ENCODE data around the gene SPDEF. TPM values are rescaled to one million over a fixed set of nuclear protein-coding genes. Genes with fewer than 3 reads are reported as not detected.

The SPDEF gene
- total RNA-seq, 4 donors from 2014 or later: 0.16 to 0.20 TPM; not detected in 2

DNA sequence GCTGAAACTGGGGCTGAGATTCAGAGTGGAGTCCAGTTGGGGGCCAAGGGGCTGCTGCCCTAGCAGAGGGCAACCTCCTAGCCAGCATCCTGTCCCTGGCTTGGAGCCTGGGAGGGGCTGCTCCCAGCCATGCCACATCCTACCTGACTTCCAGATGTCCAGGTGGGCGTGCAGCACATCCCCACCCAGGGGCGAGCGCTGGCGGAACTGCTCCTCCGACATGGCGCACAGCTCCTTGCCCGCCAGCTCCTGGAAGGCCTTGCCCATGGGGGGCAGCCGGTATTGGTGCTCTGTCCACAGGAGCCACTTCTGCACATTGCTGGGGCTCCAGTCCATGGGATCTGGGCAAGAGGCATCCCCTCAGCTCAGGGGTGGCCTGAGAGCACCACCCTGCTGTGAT lies 15.3 kb downstream of the SPDEF start:
- no peak for DNase-seq
- intact Hi-C loops (cut with DNase I; ENCODE audit: low total_unique reads): no loop called here

DNA sequence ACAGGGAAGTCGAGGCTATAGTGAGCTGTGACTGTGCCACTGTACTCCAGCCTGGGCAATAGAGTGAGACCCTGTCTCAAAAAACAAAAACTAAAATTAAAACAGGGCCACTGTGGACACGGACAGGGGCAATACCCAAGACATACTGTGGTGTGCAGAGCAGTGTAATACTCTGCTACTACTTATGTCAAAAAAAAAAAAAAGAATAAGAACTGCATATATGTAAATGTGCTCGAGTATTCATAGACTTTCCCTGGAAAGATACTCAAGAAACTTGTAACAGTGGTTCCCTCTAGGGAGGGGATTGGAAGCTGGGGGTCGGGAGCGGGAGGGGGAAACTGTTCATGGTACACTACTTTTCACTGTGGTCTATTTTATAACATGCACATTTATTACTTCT lies 15.9 kb downstream of the SPDEF start:
- ATAC-seq (no peak), DNase-seq (no peak)
- intact Hi-C loops (cut with DNase I; ENCODE audit: low total_unique reads) (no loop called here), in situ Hi-C loops (cut with MboI; ENCODE audit: low sequenced_read_pairs in 4 of 4) (no loop called here)
- Histone ChIP-seq H3K4me1 (no peaks in the 10 kb centered on the region), H3K27ac (no peak overlapping the region), H3K27me3 (no peaks in the 10 kb centered on the region), H3K9me3 (no peaks in the 10 kb centered on the region), H3K36me3 (no peaks in the 10 kb centered on the region), H3K4me3 (no peak overlapping the region)
- no peak for TF ChIP-seq POLR2A (IDR thresholded peaks at IDR 0.05)
- TF ChIP-seq, protein P1, sequence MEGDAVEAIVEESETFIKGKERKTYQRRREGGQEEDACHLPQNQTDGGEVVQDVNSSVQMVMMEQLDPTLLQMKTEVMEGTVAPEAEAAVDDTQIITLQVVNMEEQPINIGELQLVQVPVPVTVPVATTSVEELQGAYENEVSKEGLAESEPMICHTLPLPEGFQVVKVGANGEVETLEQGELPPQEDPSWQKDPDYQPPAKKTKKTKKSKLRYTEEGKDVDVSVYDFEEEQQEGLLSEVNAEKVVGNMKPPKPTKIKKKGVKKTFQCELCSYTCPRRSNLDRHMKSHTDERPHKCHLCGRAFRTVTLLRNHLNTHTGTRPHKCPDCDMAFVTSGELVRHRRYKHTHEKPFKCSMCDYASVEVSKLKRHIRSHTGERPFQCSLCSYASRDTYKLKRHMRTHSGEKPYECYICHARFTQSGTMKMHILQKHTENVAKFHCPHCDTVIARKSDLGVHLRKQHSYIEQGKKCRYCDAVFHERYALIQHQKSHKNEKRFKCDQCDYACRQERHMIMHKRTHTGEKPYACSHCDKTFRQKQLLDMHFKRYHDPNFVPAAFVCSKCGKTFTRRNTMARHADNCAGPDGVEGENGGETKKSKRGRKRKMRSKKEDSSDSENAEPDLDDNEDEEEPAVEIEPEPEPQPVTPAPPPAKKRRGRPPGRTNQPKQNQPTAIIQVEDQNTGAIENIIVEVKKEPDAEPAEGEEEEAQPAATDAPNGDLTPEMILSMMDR (IDR thresholded peaks at IDR 0.05 in 4 of 5, conservative IDR thresholded peaks at IDR 0.05 in 1 of 5): no peak

More for the DNA sequence above, 15.3 kb downstream of the SPDEF start:
- no peak for TF ChIP-seq POLR2A (IDR thresholded peaks at IDR 0.05)
- TF ChIP-seq, protein P1 (IDR thresholded peaks at IDR 0.05 in 4 of 5, conservative IDR thresholded peaks at IDR 0.05 in 1 of 5): no peak
- in situ Hi-C loops (cut with MboI; ENCODE audit: low sequenced_read_pairs in 4 of 4): no loop called here
- H3K36me3 ChIP-seq: no peaks in the 10 kb centered on the region
- no peak overlapping the region for H3K4me3 ChIP-seq
- H3K27me3 ChIP-seq: no peaks in the 10 kb centered on the region
- no peak for ATAC-seq
- no peaks in the 10 kb centered on the region for H3K9me3 ChIP-seq
- no peaks in the 10 kb centered on the region for H3K4me1 ChIP-seq
- no peak overlapping the region for H3K27ac ChIP-seq

DNA sequence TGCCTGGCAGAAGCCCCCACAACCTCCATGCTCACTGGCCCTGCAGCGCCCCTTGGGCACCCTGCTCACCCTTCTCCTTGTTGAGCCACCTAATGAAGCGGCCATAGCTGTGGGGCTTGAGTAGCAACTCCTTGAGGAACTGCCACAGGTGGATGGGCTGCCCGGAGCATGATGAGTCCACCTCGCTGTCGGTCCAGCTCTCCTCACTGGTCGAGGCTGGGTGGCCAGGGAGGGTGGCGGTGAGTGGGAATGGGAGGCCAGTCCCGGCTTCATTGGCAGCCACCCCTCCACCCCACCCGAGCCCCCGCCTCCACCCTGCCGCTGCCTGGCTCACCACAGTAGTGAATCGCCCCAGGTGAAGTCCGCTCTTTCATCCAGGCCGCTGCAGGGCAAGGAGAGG lies 16.9 kb downstream of the SPDEF start:
- no peak for ATAC-seq
- TF ChIP-seq, protein P1 (IDR thresholded peaks at IDR 0.05 in 4 of 5, conservative IDR thresholded peaks at IDR 0.05 in 1 of 5): no peak
- TF ChIP-seq POLR2A (IDR thresholded peaks at IDR 0.05): no peak
- Histone ChIP-seq H3K4me1 (no peaks in the 10 kb centered on the region), H3K4me3 (no peak overlapping the region), H3K36me3 (no peaks in the 10 kb centered on the region), H3K27ac (no peak overlapping the region), H3K9me3 (no peaks in the 10 kb centered on the region), H3K27me3 (no peaks in the 10 kb centered on the region)
- in situ Hi-C loops (cut with MboI; ENCODE audit: low sequenced_read_pairs in 4 of 4): no loop called here
- intact Hi-C loops (cut with DNase I; ENCODE audit: low total_unique reads): no loop called here
- DNase-seq: no peak

DNA sequence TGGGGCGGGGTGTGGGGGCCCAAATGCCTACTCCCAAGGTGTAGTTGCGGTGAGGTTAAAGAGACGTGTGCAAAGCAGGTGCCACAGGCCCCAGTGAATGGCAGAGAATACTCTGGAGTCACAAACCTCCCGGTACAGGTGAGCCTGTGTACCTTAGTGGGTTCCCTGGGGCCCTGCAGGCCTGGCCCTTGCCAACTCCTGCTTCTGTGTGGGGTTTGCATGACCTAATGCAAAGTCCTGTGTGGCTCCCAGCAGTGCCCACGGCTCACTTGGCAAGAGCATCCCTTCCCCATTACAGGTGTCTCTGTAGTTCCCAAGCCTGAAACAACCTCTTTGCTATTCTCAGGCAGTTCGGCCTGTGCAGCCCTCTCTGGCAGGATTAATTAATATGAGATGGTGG lies 17.5 kb downstream of the SPDEF start:
- no peak for ATAC-seq
- H3K4me3 ChIP-seq: no peak overlapping the region
- no peaks in the 10 kb centered on the region for H3K9me3 ChIP-seq
- no peak for DNase-seq
- no peaks in the 10 kb centered on the region for H3K36me3 ChIP-seq
- no peaks in the 10 kb centered on the region for H3K4me1 ChIP-seq
- intact Hi-C loops (cut with DNase I; ENCODE audit: low total_unique reads) (no loop called here), in situ Hi-C loops (cut with MboI; ENCODE audit: low sequenced_read_pairs in 4 of 4) (no loop called here)
- no peak overlapping the region for H3K27ac ChIP-seq
- no peaks in the 10 kb centered on the region for H3K27me3 ChIP-seq
- TF ChIP-seq, protein P1 (IDR thresholded peaks at IDR 0.05 in 4 of 5, conservative IDR thresholded peaks at IDR 0.05 in 1 of 5): no peak
- no peak for TF ChIP-seq POLR2A (IDR thresholded peaks at IDR 0.05)

DNA sequence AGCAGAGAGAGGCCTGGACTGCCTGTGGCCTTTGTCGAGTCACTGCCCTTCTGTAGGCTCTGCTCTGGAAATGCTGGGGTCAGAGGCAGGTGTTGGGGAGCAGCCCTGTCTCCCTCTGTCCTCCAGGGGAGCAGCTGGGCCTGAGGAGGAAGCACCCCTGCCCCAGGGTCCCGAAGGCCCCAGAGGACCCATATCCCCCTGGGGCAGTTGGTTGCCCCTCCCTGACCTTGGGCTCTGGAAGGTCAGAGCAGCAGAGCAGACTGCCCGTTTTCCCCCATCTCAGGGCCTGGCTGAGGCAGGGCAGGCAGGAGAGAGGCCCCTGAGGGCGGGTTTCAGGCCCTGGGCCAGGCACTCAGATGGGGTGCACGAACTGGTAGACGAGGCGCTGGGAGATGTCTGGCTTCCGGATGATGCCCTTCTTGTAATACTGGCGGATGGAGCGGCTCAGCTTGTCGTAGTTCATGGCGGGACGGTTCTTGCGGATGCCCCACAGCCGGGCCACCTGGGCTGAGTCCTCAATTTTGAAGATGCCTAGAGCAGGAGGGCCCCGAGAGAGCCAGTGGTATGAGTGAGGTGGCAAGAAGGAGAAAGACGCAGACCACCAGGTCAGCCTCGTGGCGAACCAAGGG lies 18.1 kb downstream of the SPDEF start:
- no peak for ATAC-seq

More for the DNA sequence above, 18.1 kb downstream of the SPDEF start:
- TF ChIP-seq, protein P1 (IDR thresholded peaks at IDR 0.05 in 4 of 5, conservative IDR thresholded peaks at IDR 0.05 in 1 of 5): no peak
- TF ChIP-seq POLR2A (IDR thresholded peaks at IDR 0.05): no peak
- intact Hi-C loops (cut with DNase I; ENCODE audit: low total_unique reads) (no loop called here), in situ Hi-C loops (cut with MboI; ENCODE audit: low sequenced_read_pairs in 4 of 4) (no loop called here)
- no peak overlapping the region for H3K27ac ChIP-seq
- H3K27me3 ChIP-seq: no peaks in the 10 kb centered on the region
- H3K4me1 ChIP-seq: no peaks in the 10 kb centered on the region
- no peak overlapping the region for H3K4me3 ChIP-seq
- no peaks in the 10 kb centered on the region for H3K9me3 ChIP-seq
- no peaks in the 10 kb centered on the region for H3K36me3 ChIP-seq
- DNase-seq: no peak

Data from gastrocnemius medialis (tissue), 4 donors.